B cell (primary cell): ENCODE results near the gene ISG15. TPM values are rescaled to one million over a fixed set of nuclear protein-coding genes. Genes with fewer than 3 reads are reported as not detected.

Experiments
- ATAC-seq: fragments of 200-7000 bp; cut with Tn5 transposase; one replicate; pipeline ENCODE4 v1.10.0; 2021; ENCODE audit warnings: low read depth, mild to moderate bottlenecking, moderate number of reproducible peaks, moderate library complexity
- CTCF ChIA-PET: fragments of 350-600 bp; sonication (Branson Sonifier 250); formaldehyde crosslinking; loops from one replicate; lab custom pipeline; 2021; ENCODE audit warnings: antibody characterized with exemption, inconsistent platforms; lab: Charles Lee
- POLR2A ChIA-PET: fragments of 350-600 bp; sonication (Branson Sonifier 250); formaldehyde crosslinking; loops from one replicate; lab custom pipeline; 2021; ENCODE audit warnings: antibody characterized with exemption; lab: Charles Lee
- DNase-seq: peaks from one replicate; pipeline ENCODE4 v3.0.0; 2013
- H2AFZ ChIP-seq: 2 replicates; pipeline ENCODE4 v1.6.1; 2012; ENCODE audit warnings: mild to moderate bottlenecking, low read depth, low read length; ENCODE audit not compliant: insufficient read depth, poor library complexity, severe bottlenecking
- H3K27ac ChIP-seq, 2 donors: 1 replicate in 1 of 2; 2 replicates in 1 of 2; pipeline ENCODE4 v1.5.1; 2012 to 2013; ENCODE audit warnings: low read length in 2 of 2, mild to moderate bottlenecking in 2 of 2, moderate library complexity in 1 of 2
- H3K27me3 ChIP-seq, 4 experiments: fragments of 200-600 bp in 1 of 4; sonication (generic) in 1 of 4; replicated peaks in 1 of 4; 1 replicate in 2 of 4; 2 replicates in 2 of 4; pipeline versions ENCODE4 v1.6.1 to v1.7.0; 2013 to 2016; ENCODE audit warnings: low read length in 3 of 4, mild to moderate bottlenecking in 2 of 4, mixed read lengths in 1 of 4, moderate library complexity in 1 of 4; ENCODE audit not compliant: insufficient read depth in 4 of 4, control insufficient read depth in 3 of 4; ENCODE audit errors: control extremely low read depth in 1 of 4
- H3K36me3 ChIP-seq, 2 experiments: replicated peaks in 1 of 2; 1 replicate in 1 of 2; 2 replicates in 1 of 2; pipeline versions ENCODE4 v1.6.1 to v1.7.1; 2013; ENCODE audit warnings: low read length in 1 of 2; ENCODE audit not compliant: insufficient read depth in 2 of 2, control insufficient read depth in 1 of 2; ENCODE audit errors: control extremely low read depth in 1 of 2, extremely low read depth in 1 of 2
- H3K4me1 ChIP-seq, 2 donors: fragments of 200-600 bp in 1 of 2; sonication (generic) in 1 of 2; 1 replicate in 1 of 2; 2 replicates in 1 of 2; pipeline versions ENCODE4 v1.5.1 to v1.6.1; 2013 to 2017; ENCODE audit warnings: low read length in 2 of 2; ENCODE audit not compliant: control insufficient read depth in 2 of 2, insufficient read depth in 2 of 2
- H3K4me2 ChIP-seq: replicated peaks from 2 replicates; pipeline ENCODE3; 2012; ENCODE audit warnings: mild to moderate bottlenecking, low read depth, low read length; ENCODE audit not compliant: poor library complexity, severe bottlenecking
- H3K4me3 ChIP-seq, 5 experiments: fragments of 200-600 bp in 1 of 5; sonication (generic) in 1 of 5; 1 replicate in 3 of 5; 2 replicates in 2 of 5; pipeline versions ENCODE4 v1.5.1 to v1.7.0; 2011 to 2016; ENCODE audit warnings: low read length in 4 of 5, mild to moderate bottlenecking in 4 of 5, low read depth in 2 of 5, control low read depth in 1 of 5, moderate library complexity in 1 of 5; ENCODE audit not compliant: insufficient read depth in 1 of 5; ENCODE audit errors: control extremely low read depth in 1 of 5, extremely low read depth in 1 of 5
- H3K79me2 ChIP-seq: fragments of 200-600 bp; sonication (generic); one replicate; pipeline ENCODE4 v1.6.0; 2016; ENCODE audit warnings: low read length; ENCODE audit not compliant: control insufficient read depth, insufficient read depth
- H3K9ac ChIP-seq: fragments of 200-600 bp; sonication (generic); 2 replicates; pipeline ENCODE4 v1.6.1; 2017; ENCODE audit warnings: mild to moderate bottlenecking, low read length, moderate library complexity
- H3K9me3 ChIP-seq, 3 donors: one replicate each; pipeline versions ENCODE4 v1.6.1 to v1.7.1; 2013; ENCODE audit warnings: low read length in 2 of 3; ENCODE audit not compliant: control insufficient read depth in 2 of 3, insufficient read depth in 1 of 3; ENCODE audit errors: control extremely low read depth in 1 of 3
- H4K20me1 ChIP-seq: 2 replicates; pipeline ENCODE4 v1.6.0; 2012; ENCODE audit warnings: mild to moderate bottlenecking, low read length; ENCODE audit not compliant: insufficient read depth, control insufficient read depth, poor library complexity, severe bottlenecking
- H3K27ac Mint-ChIP-seq: one replicate; pipeline ENCODE4 v1.8.0; 2021; ENCODE audit warnings: mixed read lengths
- H3K27me3 Mint-ChIP-seq: one replicate; pipeline ENCODE4 v1.8.0; 2021; ENCODE audit warnings: mixed read lengths
- H3K4me1 Mint-ChIP-seq: one replicate; pipeline ENCODE4 v1.8.0; 2021; ENCODE audit warnings: mixed read lengths
- H3K4me3 Mint-ChIP-seq: one replicate; pipeline ENCODE4 v1.8.0; 2021; ENCODE audit warnings: mixed read lengths
- H3K9me3 Mint-ChIP-seq: one replicate; pipeline ENCODE4 v1.8.0; 2022; ENCODE audit warnings: mixed read lengths; ENCODE audit not compliant: insufficient read depth
- CTCF ChIP-seq: fragments of 200-600 bp; IDR thresholded peaks from one replicate; pipeline ENCODE4 v1.8.0; 2022; ENCODE audit warnings: antibody characterized with exemption, mild to moderate bottlenecking
- EZH2 ChIP-seq: IDR thresholded peaks from 2 replicates; pipeline ENCODE4 v1.6.1; 2012; ENCODE audit warnings: borderline replicate concordance, low read depth, mild to moderate bottlenecking, moderate library complexity, low read length; ENCODE audit not compliant: insufficient read depth, poor library complexity, severe bottlenecking
- WGBS: methylation state at CpG from one replicate; pipeline ENCODE4 v1.1.5; 2013; ENCODE audit warnings: missing lambda C conversion rate; ENCODE audit not compliant: insufficient coverage; 5-methylcytosine and 5-hydroxymethylcytosine counted together
- intact Hi-C: fragments of 100-400 bp; cut with micrococcal nuclease; formaldehyde crosslinking; loops from one replicate; pipeline ENCODE4 v1.10.0; 2022
- polyA plus RNA-seq: library from polyadenylated mRNA; depleted of rRNA; stranded (reverse); fragments of >200 nt; gene quantifications from 2 replicates; pipeline ENCODE4 v1.2.3, GENCODE V29; 2012
- total RNA-seq, 2 donors: library from RNA; stranded (reverse); fragments of 120-200 nt in 1 of 2; gene quantifications; 1 replicate in 1 of 2; 2 replicates in 1 of 2; pipeline versions ENCODE4 v1.2.3 to v1.2.4, GENCODE V29; 2013 to 2022

Gene ISG15
- total and polyA plus RNA-seq, 2 donors (not counting 1 experiment from before 2014, with no cell fraction given): 28.3 to 91.4 TPM

GRCh38 chr1:1020000-1020404 is 6.7 kb downstream of the ISG15 start, which contains the start of gene AGRN:
TSS of gene AGRN (plus strand) at chr1:1020120. CDS start at chr1:1020173, 53 bp downstream.
- Mint-ChIP-seq H3K27me3 (no peaks in the 10 kb centered on the region), H3K27ac (peak within 1 kb of the TSS; percentile 67), H3K9me3 (no peaks in the 10 kb centered on the region), H3K4me1 (peaks cover 4% of the 10 kb centered on the region), H3K4me3 (peak within 1 kb of the TSS; percentile 73)
- TF ChIP-seq EZH2 (no peak), CTCF (no peak)
- no peaks in the 10 kb centered on the region for H3K9me3 ChIP-seq
- peak within 1 kb of the TSS; percentile 38 for H2AFZ ChIP-seq
- DNase-seq (peak; percentile 71), ATAC-seq (peak; percentile 23)
- POLR2A ChIA-PET: interaction anchor here (0.7 to 0.8 kb wide), 2 partner anchors 20 to 1106 kb away, joined by 3 to 6 read pairs; no protein-coding TSS in a partner anchor
- peak within 1 kb of the TSS in 4 of 5 experiments; percentile 13 to 53 (median 46) for H3K4me3 ChIP-seq
- H3K9ac ChIP-seq: peak within 1 kb of the TSS; percentile 53
- H3K27ac ChIP-seq: no peak within 1 kb of the TSS
- peaks cover 5% of the 10 kb centered on the region for H3K79me2 ChIP-seq
- H3K36me3 ChIP-seq: no peaks in the 10 kb centered on the region
- WGBS: under 1% methylated on average over 50 of the region's 58 CpGs
- intact Hi-C loops: loop anchor here (1.0 to 10.0 kb wide), 4 partner anchors 13 to 96 kb away; partner anchors contain the start of genes C1orf159 and HES4
- H3K4me2 ChIP-seq: peak within 1 kb of the TSS; percentile 91
- no peaks in the 10 kb centered on the region for H4K20me1 ChIP-seq
- peaks cover 9 to 23% of the 10 kb centered on the region in 2 donors for H3K4me1 ChIP-seq
- H3K27me3 ChIP-seq: peaks cover 0 to 22% (median 6%) of the 10 kb centered on the region in 4 experiments
- CTCF ChIA-PET: interaction anchor here (1.1 to 3.2 kb wide), 7 partner anchors 18 to 272 kb away, joined by 3 to 14 read pairs (median 5); no protein-coding TSS in a partner anchor

GRCh38 chr1:1020415-1021009 is 7.2 kb downstream of the ISG15 start:
- Histone ChIP-seq H3K4me2 (peak overlapping the region; percentile 91), H3K9me3 (no peaks in the 10 kb centered on the region), H4K20me1 (no peaks in the 10 kb centered on the region), H3K9ac (peak overlapping the region; percentile 53), H3K27me3 (peaks cover 0 to 22% (median 6%) of the 10 kb centered on the region in 4 experiments), H3K4me3 (peak overlapping the region in 3 of 5 experiments; percentile 42 to 53 (median 48)), H3K4me1 (peaks cover 9 to 21% of the 10 kb centered on the region in 2 donors), H2AFZ (peak overlapping the region; percentile 28), H3K36me3 (no peaks in the 10 kb centered on the region), H3K27ac (no peak overlapping the region), H3K79me2 (no peaks in the 10 kb centered on the region)
- no peak for TF ChIP-seq CTCF
- TF ChIP-seq EZH2: no peak
- ChIA-PET POLR2A (interaction anchor here (0.7 kb wide), 1 partner anchor 1105 kb away, joined by 6 read pairs; no protein-coding TSS in a partner anchor), CTCF (no interaction called here)
- Mint-ChIP-seq H3K4me3 (no peak overlapping the region), H3K4me1 (peaks cover 4% of the 10 kb centered on the region), H3K27me3 (no peaks in the 10 kb centered on the region), H3K27ac (no peak overlapping the region), H3K9me3 (no peaks in the 10 kb centered on the region)
- DNase-seq (peak; percentile 62), ATAC-seq (no peak)
- WGBS: under 1% methylated on average over 33 of the region's 59 CpGs
- intact Hi-C loops: no loop called here
